PC-9 (cell line): ENCODE measurements around the gene DAB1.

Experiments used
- EZH2 ChIP-seq: fragments of 200-600 bp; sonication (generic); IDR thresholded peaks from 2 replicates; pipeline ENCODE4 v1.8.0; 2017; ENCODE audit warnings: antibody characterized with exemption, low read depth
- TF ChIP-seq, protein P1 (sequence below): fragments of 200-600 bp; sonication (generic); conservative IDR thresholded peaks from 2 replicates; pipeline ENCODE4 v1.6.1; 2017; ENCODE audit warnings: mixed run types, antibody characterized with exemption, mild to moderate bottlenecking, moderate library complexity

DNA sequence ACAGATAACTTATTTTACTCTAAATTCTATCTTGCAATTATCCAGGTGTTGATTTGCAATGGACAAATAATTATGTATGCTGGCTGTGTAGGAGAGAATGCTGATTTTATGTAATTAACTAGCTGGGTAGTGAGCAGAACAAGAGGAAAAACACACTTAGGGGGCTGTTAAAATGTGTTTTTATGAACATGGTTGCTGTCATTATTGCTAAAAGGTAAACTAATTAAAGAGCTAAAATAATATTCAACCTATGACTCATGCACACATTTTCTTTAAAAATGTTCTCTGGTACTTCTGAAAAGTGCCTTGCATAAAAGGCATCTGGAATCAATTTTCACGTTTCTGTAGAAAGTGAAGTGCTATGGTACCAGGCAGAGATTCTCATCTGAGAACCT, 265.3 kb downstream of the DAB1 start:
- no peak for TF ChIP-seq EZH2
- TF ChIP-seq, protein P1, sequence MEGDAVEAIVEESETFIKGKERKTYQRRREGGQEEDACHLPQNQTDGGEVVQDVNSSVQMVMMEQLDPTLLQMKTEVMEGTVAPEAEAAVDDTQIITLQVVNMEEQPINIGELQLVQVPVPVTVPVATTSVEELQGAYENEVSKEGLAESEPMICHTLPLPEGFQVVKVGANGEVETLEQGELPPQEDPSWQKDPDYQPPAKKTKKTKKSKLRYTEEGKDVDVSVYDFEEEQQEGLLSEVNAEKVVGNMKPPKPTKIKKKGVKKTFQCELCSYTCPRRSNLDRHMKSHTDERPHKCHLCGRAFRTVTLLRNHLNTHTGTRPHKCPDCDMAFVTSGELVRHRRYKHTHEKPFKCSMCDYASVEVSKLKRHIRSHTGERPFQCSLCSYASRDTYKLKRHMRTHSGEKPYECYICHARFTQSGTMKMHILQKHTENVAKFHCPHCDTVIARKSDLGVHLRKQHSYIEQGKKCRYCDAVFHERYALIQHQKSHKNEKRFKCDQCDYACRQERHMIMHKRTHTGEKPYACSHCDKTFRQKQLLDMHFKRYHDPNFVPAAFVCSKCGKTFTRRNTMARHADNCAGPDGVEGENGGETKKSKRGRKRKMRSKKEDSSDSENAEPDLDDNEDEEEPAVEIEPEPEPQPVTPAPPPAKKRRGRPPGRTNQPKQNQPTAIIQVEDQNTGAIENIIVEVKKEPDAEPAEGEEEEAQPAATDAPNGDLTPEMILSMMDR = no peak
